ENCODE data around the gene C2CD4C. TPM values are rescaled to one million over a fixed set of nuclear protein-coding genes. Genes with fewer than 3 reads are reported as not detected.

The C2CD4C gene
- total RNA-seq, 1 experiment from 2014 or later: 13.6 TPM

GRCh38 chr19:449916-450315, 41.0 kb upstream of the C2CD4C start:
- intact Hi-C loops (cut with micrococcal nuclease; ENCODE audit: unreplicated experiment) (no loop called here), in situ Hi-C loops (cut with HindIII; ENCODE audit: low pct_unique_long_range_greater_than_20kb, low sequenced_read_pairs) (no loop called here)
- CTCF ChIA-PET: no interaction called here
- H3K4me3 ChIP-seq (ENCODE audit: low read depth in 2 of 2, low read length in 2 of 2): no peak overlapping the region
- H3K4me1 ChIP-seq (ENCODE audit: control insufficient read depth, insufficient read depth, low read length): no peaks in the 10 kb centered on the region
- POLR2A ChIA-PET: no interaction called here
- no peak overlapping the region for H3K27ac ChIP-seq (ENCODE audit: low read length)
- TF ChIP-seq TCF7L2 (IDR thresholded peaks at IDR 0.05; ENCODE audit: low read depth, low read length) (no peak), SIN3A (IDR thresholded peaks at IDR 0.05; ENCODE audit: borderline replicate concordance, insufficient read depth, low read depth, low read length) (no peak), CTCF (IDR thresholded peaks at IDR 0.05) (no peak)
- TF ChIP-seq, protein P1, sequence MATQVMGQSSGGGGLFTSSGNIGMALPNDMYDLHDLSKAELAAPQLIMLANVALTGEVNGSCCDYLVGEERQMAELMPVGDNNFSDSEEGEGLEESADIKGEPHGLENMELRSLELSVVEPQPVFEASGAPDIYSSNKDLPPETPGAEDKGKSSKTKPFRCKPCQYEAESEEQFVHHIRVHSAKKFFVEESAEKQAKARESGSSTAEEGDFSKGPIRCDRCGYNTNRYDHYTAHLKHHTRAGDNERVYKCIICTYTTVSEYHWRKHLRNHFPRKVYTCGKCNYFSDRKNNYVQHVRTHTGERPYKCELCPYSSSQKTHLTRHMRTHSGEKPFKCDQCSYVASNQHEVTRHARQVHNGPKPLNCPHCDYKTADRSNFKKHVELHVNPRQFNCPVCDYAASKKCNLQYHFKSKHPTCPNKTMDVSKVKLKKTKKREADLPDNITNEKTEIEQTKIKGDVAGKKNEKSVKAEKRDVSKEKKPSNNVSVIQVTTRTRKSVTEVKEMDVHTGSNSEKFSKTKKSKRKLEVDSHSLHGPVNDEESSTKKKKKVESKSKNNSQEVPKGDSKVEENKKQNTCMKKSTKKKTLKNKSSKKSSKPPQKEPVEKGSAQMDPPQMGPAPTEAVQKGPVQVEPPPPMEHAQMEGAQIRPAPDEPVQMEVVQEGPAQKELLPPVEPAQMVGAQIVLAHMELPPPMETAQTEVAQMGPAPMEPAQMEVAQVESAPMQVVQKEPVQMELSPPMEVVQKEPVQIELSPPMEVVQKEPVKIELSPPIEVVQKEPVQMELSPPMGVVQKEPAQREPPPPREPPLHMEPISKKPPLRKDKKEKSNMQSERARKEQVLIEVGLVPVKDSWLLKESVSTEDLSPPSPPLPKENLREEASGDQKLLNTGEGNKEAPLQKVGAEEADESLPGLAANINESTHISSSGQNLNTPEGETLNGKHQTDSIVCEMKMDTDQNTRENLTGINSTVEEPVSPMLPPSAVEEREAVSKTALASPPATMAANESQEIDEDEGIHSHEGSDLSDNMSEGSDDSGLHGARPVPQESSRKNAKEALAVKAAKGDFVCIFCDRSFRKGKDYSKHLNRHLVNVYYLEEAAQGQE (IDR thresholded peaks at IDR 0.05; ENCODE audit: insufficient read depth in 1 of 2, low read depth in 2 of 2, low read length in 1 of 2): no peak
- H3K27me3 ChIP-seq (ENCODE audit: control insufficient read depth, insufficient read depth, low read length): no peaks in the 10 kb centered on the region
- DNase-seq (ENCODE audit: low read depth, low spot score) (no peak), ATAC-seq (no peak)
- H3K9me3 ChIP-seq (ENCODE audit: control insufficient read depth, insufficient read depth, low read depth, low read length): no peaks in the 10 kb centered on the region
- no peaks in the 10 kb centered on the region for H3K36me3 ChIP-seq (ENCODE audit: control insufficient read depth, insufficient read depth, low read length)
- no TSS peak for BruUV-seq (replicated peaks)

DNA sequence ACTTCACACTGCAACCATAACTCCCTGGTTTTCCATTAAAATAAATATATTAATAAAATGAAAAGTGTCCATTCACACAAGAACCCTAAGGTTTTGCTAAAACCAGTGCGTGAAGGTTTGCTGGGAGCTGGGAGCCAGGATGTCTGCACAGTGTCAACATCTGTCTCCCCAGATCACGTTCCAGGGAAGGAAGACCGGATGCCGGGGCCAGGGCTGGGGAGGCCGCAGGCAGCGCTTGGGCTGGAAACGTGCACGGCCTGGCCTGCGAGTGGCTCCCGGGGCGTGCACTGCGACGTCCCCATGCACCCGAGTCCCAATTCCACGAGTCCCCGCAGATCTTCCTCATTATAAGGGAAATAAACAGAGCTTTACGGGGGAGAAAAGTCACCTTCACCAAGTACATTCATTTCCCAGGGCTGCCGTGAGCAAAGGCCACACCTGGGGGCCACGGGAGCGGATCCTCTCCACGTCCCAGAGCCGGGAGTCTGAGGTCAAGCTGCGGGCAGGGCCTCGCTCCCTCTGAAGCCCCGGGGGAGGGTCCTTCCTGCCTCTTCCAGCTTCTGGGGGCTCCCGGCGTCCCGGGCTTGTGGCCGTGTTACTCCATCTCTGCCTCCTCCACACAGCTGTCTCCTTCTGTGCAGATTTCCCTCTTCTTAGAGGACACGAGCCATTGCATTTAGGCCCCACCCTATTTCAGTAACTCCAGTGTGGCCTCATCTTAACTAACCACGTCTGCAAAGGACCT, 39.0 kb upstream of the C2CD4C start:
- no peak for DNase-seq (ENCODE audit: low read depth, low spot score)
- no peak overlapping the region for H3K27ac ChIP-seq (ENCODE audit: low read length)
- TF ChIP-seq, protein P1 (IDR thresholded peaks at IDR 0.05; ENCODE audit: insufficient read depth in 1 of 2, low read depth in 2 of 2, low read length in 1 of 2): no peak
- no peak for TF ChIP-seq SIN3A (IDR thresholded peaks at IDR 0.05; ENCODE audit: borderline replicate concordance, insufficient read depth, low read depth, low read length)
- TF ChIP-seq TCF7L2 (IDR thresholded peaks at IDR 0.05; ENCODE audit: low read depth, low read length): no peak
- no peak for TF ChIP-seq POLR2AphosphoS5 (IDR thresholded peaks at IDR 0.05; ENCODE audit: low read depth, low read length)
- H3K9me3 ChIP-seq (ENCODE audit: control insufficient read depth, insufficient read depth, low read depth, low read length): no peaks in the 10 kb centered on the region
- intact Hi-C loops (cut with micrococcal nuclease; ENCODE audit: unreplicated experiment): no loop called here
- no TSS peak for BruUV-seq (replicated peaks)
- in situ Hi-C loops (cut with HindIII; ENCODE audit: low pct_unique_long_range_greater_than_20kb, low sequenced_read_pairs): no loop called here
- no peak overlapping the region for H3K4me3 ChIP-seq (ENCODE audit: low read depth in 2 of 2, low read length in 2 of 2)
- H3K36me3 ChIP-seq (ENCODE audit: control insufficient read depth, insufficient read depth, low read length): no peaks in the 10 kb centered on the region
- no peak for ATAC-seq
- H3K4me1 ChIP-seq (ENCODE audit: control insufficient read depth, insufficient read depth, low read length): no peaks in the 10 kb centered on the region
- no peaks in the 10 kb centered on the region for H3K27me3 ChIP-seq (ENCODE audit: control insufficient read depth, insufficient read depth, low read length)
- ChIA-PET POLR2A (interaction anchor here (0.7 kb wide), 1 partner anchor 34 kb away, joined by 3 read pairs; no protein-coding TSS in a partner anchor), CTCF (no interaction called here)
